ENCODE results near the gene IMPACT. TPM values are rescaled to one million over a fixed set of nuclear protein-coding genes. Genes with fewer than 3 reads are reported as not detected.

IMPACT gene
- total and polyA plus RNA-seq, 3 donors from 2014 or later, result 49.0 to 59.7 (median 50.4) TPM

DNA sequence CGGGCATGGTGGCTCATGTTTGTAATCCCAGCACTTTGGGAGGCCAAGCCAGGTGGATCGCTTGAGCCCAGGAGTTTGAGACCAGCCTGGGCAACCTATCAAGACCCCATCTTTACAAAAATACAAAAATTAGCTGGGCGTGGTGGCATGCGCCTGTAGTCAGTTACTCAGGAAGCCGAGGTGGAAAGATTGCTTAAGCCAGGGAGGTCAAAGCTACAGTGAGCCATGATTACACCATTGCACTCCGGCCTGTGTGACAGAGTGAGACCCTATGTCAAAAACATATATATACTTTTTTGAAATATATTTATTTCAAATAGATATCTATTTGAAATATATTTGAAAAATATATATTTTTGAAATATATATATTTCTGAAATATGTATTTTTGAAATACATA lies 39.8 kb upstream of the IMPACT start:
- TF ChIP-seq POLR2A (IDR thresholded peaks at IDR 0.05), result no peak
- TF ChIP-seq CTCF (IDR thresholded peaks at IDR 0.05), result no peak
- Histone ChIP-seq H3K4me1 (peaks cover 7% of the 10 kb centered on the region), H3K36me3 (ENCODE audit: low read depth, missing control alignments) (no peaks in the 10 kb centered on the region), H3K9me3 (no peaks in the 10 kb centered on the region), H3K27me3 (no peaks in the 10 kb centered on the region), H3K27ac (no peak overlapping the region), H3K4me3 (no peak overlapping the region)
- intact Hi-C loops (cut with DNase I; ENCODE audit: low total_unique reads), result no loop called here
- WGBS, 2 donors, result 85 to 90% methylated on average over 6 of the region's 6 CpGs
- no peak for DNase-seq

- no peaks in the 10 kb centered on the region for H3K9me3 ChIP-seq
- no peaks in the 10 kb centered on the region for H3K27me3 ChIP-seq
- peak overlapping the region in 1 of 2 donors; percentile 15 for H3K27ac ChIP-seq
- no peaks in the 10 kb centered on the region for H3K36me3 ChIP-seq (ENCODE audit: low read depth, missing control alignments)
- H3K4me1 ChIP-seq, result peaks cover 7% of the 10 kb centered on the region
- WGBS, 2 donors, result 50 to 61% methylated on average over 3 of the region's 3 CpGs
- intact Hi-C loops (cut with DNase I; ENCODE audit: low total_unique reads), result no loop called here
- DNase-seq, result peak; percentile 45
- no peak overlapping the region for H3K4me3 ChIP-seq
- TF ChIP-seq POLR2A (IDR thresholded peaks at IDR 0.05), result no peak
- no peak for TF ChIP-seq CTCF (IDR thresholded peaks at IDR 0.05)
Measured at GRCh38 chr18:24388957-24389356, 37.5 kb upstream of the IMPACT start.

- intact Hi-C loops (cut with DNase I; ENCODE audit: low total_unique reads), result no loop called here
- Histone ChIP-seq H3K27me3 (no peaks in the 10 kb centered on the region), H3K9me3 (no peaks in the 10 kb centered on the region), H3K36me3 (ENCODE audit: low read depth, missing control alignments) (no peaks in the 10 kb centered on the region), H3K27ac (no peak overlapping the region), H3K4me1 (peaks cover 10% of the 10 kb centered on the region), H3K4me3 (no peak overlapping the region)
- WGBS, 2 donors, result 47 to 59% methylated on average over 11 of the region's 11 CpGs
- no peak for DNase-seq
- TF ChIP-seq CTCF (IDR thresholded peaks at IDR 0.05) (no peak), POLR2A (IDR thresholded peaks at IDR 0.05) (no peak)
Measured at GRCh38 chr18:24395049-24395795, 31.2 kb upstream of the IMPACT start.

DNA sequence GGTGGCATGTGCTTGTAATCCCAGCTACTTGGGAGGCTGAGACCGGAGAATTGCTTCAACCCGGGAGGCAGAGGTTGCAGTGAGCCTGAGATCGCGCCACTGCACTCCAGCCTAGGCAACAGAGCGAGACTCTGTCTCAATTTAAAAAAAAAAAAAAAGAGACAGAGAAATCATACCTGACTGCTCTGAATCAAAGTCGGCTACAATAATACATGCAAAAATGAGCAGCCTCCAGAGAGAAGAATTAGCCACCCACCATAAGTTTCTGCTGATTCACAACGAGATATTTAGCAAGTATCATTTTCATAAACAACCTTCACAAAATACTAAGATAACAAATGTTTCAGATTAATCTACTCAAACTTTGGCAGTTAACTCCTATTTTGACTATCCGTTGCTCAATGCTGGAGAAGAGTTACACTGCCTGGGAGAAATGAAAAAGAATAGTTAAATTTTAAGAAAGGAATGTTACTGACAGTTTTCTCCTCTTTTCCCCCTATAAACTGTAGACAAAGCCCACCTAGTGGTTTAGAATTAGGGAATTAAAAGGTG lies 30.3 kb upstream of the IMPACT start:
- intact Hi-C loops (cut with DNase I; ENCODE audit: low total_unique reads), result no loop called here
- Histone ChIP-seq H3K4me3 (peak overlapping the region in 1 of 2 donors; percentile 83), H3K9me3 (no peaks in the 10 kb centered on the region), H3K4me1 (peaks cover 10% of the 10 kb centered on the region), H3K27me3 (no peaks in the 10 kb centered on the region), H3K27ac (no peak overlapping the region), H3K36me3 (ENCODE audit: low read depth, missing control alignments) (no peaks in the 10 kb centered on the region)
- TF ChIP-seq POLR2A (IDR thresholded peaks at IDR 0.05) (no peak), CTCF (IDR thresholded peaks at IDR 0.05) (no peak)
- WGBS, 2 donors, result 45 to 46% methylated on average over 8 of the region's 8 CpGs
- DNase-seq, result no peak

Measured in testis (tissue), 3 donors.